Measurements from ENCODE around the gene POLR2E.

POLR2E gene

DNA sequence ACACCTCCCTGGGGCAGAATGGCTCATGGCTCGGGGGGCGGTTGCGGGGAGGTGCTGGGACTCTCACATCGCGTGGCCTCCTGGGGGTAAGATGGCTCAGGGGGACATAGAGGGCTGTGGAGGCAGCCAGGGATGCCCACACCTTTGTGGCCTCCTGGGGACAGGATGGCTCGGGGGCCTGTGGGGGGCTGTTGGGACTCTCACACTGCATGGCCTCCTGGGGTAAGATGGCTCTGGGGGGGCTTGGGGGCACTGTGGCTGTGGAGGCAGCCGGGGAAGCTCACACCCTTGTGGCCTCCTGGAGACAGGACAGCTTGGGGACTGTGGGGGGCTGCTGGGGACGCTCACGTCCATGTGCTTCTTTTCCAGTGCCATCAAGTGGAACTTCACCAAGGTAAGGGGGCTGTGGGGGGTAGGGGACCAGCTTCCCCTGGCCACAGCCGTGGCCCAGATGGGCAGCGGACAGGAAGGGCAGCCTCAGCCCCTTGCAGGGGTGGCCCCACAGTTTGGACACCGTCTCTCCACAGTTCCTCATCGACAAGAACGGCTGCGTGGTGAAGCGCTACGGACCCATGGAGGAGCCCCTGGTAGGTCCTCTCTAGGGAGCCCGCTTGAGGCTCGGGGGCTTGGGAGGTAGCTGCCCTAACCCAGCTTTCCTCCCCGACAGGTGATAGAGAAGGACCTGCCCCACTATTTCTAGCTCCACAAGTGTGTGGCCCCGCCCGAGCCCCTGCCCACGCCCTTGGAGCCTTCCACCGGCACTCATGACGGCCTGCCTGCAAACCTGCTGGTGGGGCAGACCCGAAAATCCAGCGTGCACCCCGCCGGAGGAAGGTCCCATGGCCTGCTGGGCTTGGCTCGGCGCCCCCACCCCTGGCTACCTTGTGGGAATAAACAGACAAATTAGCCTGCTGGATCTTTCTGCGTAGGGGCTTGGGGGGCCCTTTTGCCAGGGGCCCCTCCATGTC, 11.0 kb upstream of the POLR2E start:
- TF ChIP-seq, protein P1, sequence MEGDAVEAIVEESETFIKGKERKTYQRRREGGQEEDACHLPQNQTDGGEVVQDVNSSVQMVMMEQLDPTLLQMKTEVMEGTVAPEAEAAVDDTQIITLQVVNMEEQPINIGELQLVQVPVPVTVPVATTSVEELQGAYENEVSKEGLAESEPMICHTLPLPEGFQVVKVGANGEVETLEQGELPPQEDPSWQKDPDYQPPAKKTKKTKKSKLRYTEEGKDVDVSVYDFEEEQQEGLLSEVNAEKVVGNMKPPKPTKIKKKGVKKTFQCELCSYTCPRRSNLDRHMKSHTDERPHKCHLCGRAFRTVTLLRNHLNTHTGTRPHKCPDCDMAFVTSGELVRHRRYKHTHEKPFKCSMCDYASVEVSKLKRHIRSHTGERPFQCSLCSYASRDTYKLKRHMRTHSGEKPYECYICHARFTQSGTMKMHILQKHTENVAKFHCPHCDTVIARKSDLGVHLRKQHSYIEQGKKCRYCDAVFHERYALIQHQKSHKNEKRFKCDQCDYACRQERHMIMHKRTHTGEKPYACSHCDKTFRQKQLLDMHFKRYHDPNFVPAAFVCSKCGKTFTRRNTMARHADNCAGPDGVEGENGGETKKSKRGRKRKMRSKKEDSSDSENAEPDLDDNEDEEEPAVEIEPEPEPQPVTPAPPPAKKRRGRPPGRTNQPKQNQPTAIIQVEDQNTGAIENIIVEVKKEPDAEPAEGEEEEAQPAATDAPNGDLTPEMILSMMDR (IDR thresholded peaks at IDR 0.05; ENCODE audit: insufficient read depth, low read depth, low read length, missing control alignments), result no peak
- no peak overlapping the region for H3K4me3 ChIP-seq (ENCODE audit: low read length)

DNA sequence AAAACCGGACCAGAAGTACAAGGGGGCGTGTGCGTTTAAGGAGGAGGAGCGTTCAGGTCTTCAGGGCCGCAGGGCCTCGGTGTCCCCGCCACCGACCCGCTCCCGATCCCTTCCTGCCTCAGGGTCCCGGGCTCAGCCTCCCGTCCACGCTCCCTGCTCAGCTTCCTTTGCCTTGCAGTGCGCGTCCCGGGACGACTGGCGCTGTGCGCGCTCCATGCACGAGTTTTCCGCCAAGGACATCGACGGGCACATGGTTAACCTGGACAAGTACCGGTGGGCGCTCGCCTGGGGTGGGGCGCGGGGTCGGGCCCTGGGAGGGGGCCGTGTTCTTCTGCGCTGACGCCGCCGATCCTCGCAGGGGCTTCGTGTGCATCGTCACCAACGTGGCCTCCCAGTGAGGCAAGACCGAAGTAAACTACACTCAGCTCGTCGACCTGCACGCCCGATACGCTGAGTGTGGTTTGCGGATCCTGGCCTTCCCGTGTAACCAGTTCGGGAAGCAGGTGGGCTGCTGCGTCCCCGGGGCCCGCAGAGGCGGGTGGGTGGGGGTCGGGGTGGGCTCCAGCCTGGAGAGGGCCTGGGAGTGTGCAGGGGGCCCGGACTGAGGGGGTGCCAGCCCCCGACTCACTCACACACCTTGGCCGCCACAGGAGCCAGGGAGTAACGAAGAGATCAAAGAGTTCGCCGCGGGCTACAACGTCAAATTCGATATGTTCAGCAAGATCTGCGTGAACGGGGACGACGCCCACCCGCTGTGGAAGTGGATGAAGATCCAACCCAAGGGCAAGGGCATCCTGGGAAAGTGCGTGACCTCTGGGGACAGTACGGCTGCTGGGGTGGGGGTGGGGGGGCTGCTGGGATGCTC, 10.1 kb upstream of the POLR2E start:
- DNase-seq (ENCODE audit: low read depth), result peak; percentile 61
- TF ChIP-seq, protein P1 (IDR thresholded peaks at IDR 0.05; ENCODE audit: insufficient read depth, low read depth, low read length, missing control alignments), result no peak
- peak overlapping the region; percentile 57 for H3K4me3 ChIP-seq (ENCODE audit: low read length)

More for the DNA sequence above, 11.0 kb upstream of the POLR2E start:
- no peak for DNase-seq (ENCODE audit: low read depth)

DNA sequence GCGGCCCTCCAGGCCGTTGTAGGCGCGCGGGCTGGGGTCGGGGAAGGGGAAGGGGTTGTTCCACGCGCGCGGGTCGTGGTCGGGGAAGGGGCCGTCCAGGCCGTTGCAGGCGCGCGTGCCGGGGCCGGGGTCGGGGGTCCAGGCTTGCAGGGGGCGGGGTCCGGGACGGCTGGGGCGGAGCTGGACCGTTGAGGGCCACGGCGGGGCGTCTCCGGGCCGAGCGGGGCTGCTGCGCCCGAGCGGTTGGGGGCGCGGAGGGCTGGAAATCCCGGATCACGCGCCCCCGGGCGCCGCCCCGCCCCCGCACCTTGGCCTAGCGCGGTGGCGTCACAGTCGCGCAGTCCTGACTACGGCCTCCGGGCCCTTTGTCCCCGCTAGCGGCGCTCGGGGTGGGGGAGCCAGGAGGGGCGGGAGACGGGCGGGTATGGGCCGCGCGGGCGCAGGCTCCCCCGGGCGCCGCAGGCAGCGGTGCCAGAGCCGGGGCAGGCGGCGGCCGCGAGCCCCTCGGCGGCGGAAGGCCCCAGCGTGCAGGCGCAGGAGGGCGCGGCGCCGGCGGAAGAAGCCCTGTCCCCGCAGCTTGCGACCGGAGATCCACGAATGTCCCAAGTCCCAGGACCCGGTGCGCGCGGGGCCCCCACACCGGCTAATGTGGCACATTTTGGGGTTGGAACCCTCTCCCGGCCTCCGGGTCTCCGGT, 9.3 kb upstream of the POLR2E start:
- TF ChIP-seq, protein P1 (IDR thresholded peaks at IDR 0.05; ENCODE audit: insufficient read depth, low read depth, low read length, missing control alignments), result no peak
- peak overlapping the region; percentile 57 for H3K4me3 ChIP-seq (ENCODE audit: low read length)
- DNase-seq (ENCODE audit: low read depth), result peak; percentile 74

DNA sequence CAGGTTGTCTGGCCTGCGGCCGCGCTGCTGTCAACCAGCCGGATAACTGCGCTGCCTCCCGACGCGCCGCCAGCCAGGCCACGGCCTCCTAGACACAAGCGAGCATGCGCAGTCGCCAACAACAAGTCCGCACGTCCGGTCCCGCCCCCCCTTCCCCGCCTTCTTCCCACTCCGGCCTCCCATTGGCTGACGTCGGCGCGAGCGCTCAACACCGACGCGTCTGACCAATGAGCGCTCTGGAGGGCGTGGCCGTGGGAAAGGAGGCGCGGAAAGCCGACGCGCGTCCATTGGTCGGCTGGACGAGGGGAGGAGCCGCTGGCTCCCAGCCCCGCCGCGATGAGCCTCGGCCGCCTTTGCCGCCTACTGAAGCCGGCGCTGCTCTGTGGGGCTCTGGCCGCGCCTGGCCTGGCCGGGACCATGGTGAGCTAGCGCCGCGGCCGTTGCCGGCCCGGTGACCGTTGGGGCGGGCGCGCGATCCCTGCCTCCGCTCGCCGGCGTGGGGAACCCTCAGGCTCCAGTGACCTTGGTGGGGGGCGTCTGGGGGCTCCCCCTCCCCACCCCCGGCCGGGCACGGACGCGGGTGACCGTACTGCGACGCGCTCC, 8.6 kb upstream of the POLR2E start, which contains the start of gene GPX4:
TSS of gene GPX4 (plus strand) at position 287 of the 603 bp plus-strand sequence. CDS start at position 337, 50 bp downstream.
- H3K4me3 ChIP-seq (ENCODE audit: low read length), result peak within 1 kb of the TSS; percentile 57
- TF ChIP-seq, protein P1 (IDR thresholded peaks at IDR 0.05; ENCODE audit: insufficient read depth, low read depth, low read length, missing control alignments), result no peak
- DNase-seq (ENCODE audit: low read depth), result peak; percentile 100

DNA sequence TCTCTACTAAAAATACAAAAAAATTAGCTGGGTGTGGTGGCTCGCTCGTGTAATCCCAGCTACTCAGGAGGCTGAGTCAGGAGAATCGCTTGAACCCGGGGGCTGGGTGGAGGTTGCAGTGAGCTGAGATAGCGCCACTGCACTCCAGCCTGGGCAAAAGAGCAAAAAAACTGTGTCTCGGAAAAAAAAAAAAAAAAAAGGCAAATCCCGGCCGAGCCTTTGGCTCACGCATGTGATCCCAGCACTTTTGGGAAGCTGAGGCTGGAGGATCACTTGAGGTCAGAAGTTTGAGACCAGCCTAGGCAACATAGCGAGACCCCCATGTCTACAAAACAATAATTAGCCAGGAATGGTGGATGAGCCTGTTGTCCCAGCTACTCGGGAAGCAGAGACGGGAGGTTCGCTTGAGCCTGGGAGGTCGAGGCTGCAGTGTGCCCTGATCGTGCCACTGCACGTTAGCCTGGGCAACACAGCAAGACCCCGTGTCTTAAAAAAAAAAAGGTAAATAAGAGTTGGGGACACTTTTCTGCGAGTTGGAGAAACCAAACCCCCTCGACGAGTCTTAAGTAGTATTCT, 8.0 kb upstream of the POLR2E start:
- H3K4me3 ChIP-seq (ENCODE audit: low read length), result peak overlapping the region; percentile 19
- TF ChIP-seq, protein P1 (IDR thresholded peaks at IDR 0.05; ENCODE audit: insufficient read depth, low read depth, low read length, missing control alignments), result no peak
- no peak for DNase-seq (ENCODE audit: low read depth)
